Panc1 (cell line): ENCODE data around the gene MXRA8.

ENCODE experiments used
- CTCF ChIP-seq: fragments of 450-650 bp; IDR thresholded peaks from 2 replicates; pipeline ENCODE4 v1.5.1; 2017; ENCODE audit warnings: mild to moderate bottlenecking
- POLR2AphosphoS5 ChIP-seq: IDR thresholded peaks from 2 replicates; pipeline ENCODE4 v1.6.1; 2012; ENCODE audit warnings: mild to moderate bottlenecking, low read depth, low read length, moderate library complexity
- REST ChIP-seq, 2 experiments: IDR thresholded peaks; 2 replicates each; pipeline ENCODE4 v1.6.1; 2011 to 2012; ENCODE audit warnings: low read depth in 2 of 2, control low read depth in 1 of 2, low read length in 1 of 2, mild to moderate bottlenecking in 1 of 2, moderate library complexity in 1 of 2; ENCODE audit not compliant: insufficient read depth in 1 of 2

- TF ChIP-seq CTCF (no peak), POLR2AphosphoS5 (no peak), REST (IDR thresholded peaks at IDR 0.05; ENCODE audit: insufficient read depth in 1 of 2, low read depth in 2 of 2, low read length in 1 of 2) (no peak)
Observed at GRCh38 chr1:1338278-1338677, 20.1 kb downstream of the MXRA8 start.
